Peyer's patch (tissue), 4 donors: ENCODE data around the gene KIDINS220.

Experiments used
- CTCF ChIP-seq, 6 experiments: fragments of 450-650 bp in 4 of 6; fragments of 200-600 bp in 2 of 6; sonication (generic) in 1 of 6; IDR thresholded peaks; one replicate each; pipeline ENCODE4 v1.5.1; 2017 to 2019; ENCODE audit warnings: antibody characterized with exemption in 6 of 6, mild to moderate bottlenecking in 3 of 6, moderate library complexity in 1 of 6
- POLR2A ChIP-seq, 2 donors: fragments of 450-650 bp; IDR thresholded peaks; one replicate each; pipeline ENCODE4 v1.5.1; 2017; ENCODE audit warnings: antibody characterized with exemption in 2 of 2, mild to moderate bottlenecking in 2 of 2, moderate library complexity in 2 of 2

GRCh38 chr2:8719528-8719927 is 117.9 kb downstream of the KIDINS220 start:
- no peak for TF ChIP-seq CTCF (IDR thresholded peaks at IDR 0.05)
- TF ChIP-seq POLR2A (IDR thresholded peaks at IDR 0.05): no peak
